H9 (cell line): ENCODE results near the gene TRHDE. TPM values are rescaled to one million over a fixed set of nuclear protein-coding genes. Genes with fewer than 3 reads are reported as not detected.

Experiments
- DNase-seq: peaks from one replicate; pipeline ENCODE4 v3.0.0-alpha.2; 2017
- H2AFZ ChIP-seq: one replicate; pipeline ENCODE4 v1.6.1; 2013; ENCODE audit warnings: mild to moderate bottlenecking, low read length, control low read depth, moderate library complexity
- H2AK5ac ChIP-seq: 2 replicates; pipeline ENCODE4 v1.6.1; 2013; ENCODE audit warnings: low read length, control low read depth, mixed read lengths; ENCODE audit not compliant: insufficient read length
- H2BK120ac ChIP-seq: one replicate; pipeline ENCODE4 v1.6.1; 2013; ENCODE audit warnings: low read depth, mild to moderate bottlenecking, low read length, control low read depth, inconsistent platforms; ENCODE audit not compliant: poor library complexity, severe bottlenecking
- H2BK12ac ChIP-seq: 2 replicates; pipeline ENCODE4 v1.6.1; 2013; ENCODE audit warnings: low read length, control low read depth, mixed read lengths, low read depth; ENCODE audit not compliant: insufficient read length
- H2BK15ac ChIP-seq: 2 replicates; pipeline ENCODE4 v1.6.1; 2013; ENCODE audit warnings: low read depth, low read length, control low read depth
- H2BK20ac ChIP-seq: one replicate; pipeline ENCODE4 v1.6.1; 2013; ENCODE audit warnings: low read depth, mild to moderate bottlenecking, low read length, control low read depth, inconsistent platforms; ENCODE audit not compliant: poor library complexity, severe bottlenecking
- H2BK5ac ChIP-seq: 2 replicates; pipeline ENCODE4 v1.6.1; 2013; ENCODE audit warnings: low read length, control low read depth, mixed read lengths; ENCODE audit not compliant: insufficient read length
- H3K14ac ChIP-seq: 2 replicates; pipeline ENCODE4 v1.6.1; 2013; ENCODE audit warnings: low read length, control low read depth; ENCODE audit not compliant: insufficient read depth
- H3K18ac ChIP-seq: 2 replicates; pipeline ENCODE4 v1.6.1; 2013; ENCODE audit warnings: low read depth, mild to moderate bottlenecking, mixed read lengths, low read length, control low read depth; ENCODE audit not compliant: insufficient read length
- H3K23ac ChIP-seq: 2 replicates; pipeline ENCODE4 v1.6.1; 2013; ENCODE audit warnings: low read length, control low read depth, mixed read lengths, low read depth; ENCODE audit not compliant: insufficient read length
- H3K23me2 ChIP-seq: 2 replicates; pipeline ENCODE4 v1.6.1; 2013; ENCODE audit warnings: low read depth, mild to moderate bottlenecking, mixed read lengths, low read length, control low read depth; ENCODE audit not compliant: insufficient read length, poor library complexity, severe bottlenecking
- H3K27ac ChIP-seq: 2 replicates; pipeline ENCODE4 v1.5.1; 2013; ENCODE audit warnings: low read length, control low read depth, mixed read lengths, low read depth; ENCODE audit not compliant: insufficient read length
- H3K27me3 ChIP-seq: 2 replicates; pipeline ENCODE4 v1.6.1; 2013; ENCODE audit warnings: low read length, control low read depth, inconsistent platforms; ENCODE audit not compliant: insufficient read depth
- H3K4ac ChIP-seq: 2 replicates; pipeline ENCODE4 v1.6.1; 2013; ENCODE audit warnings: low read depth, mild to moderate bottlenecking, control low read depth, inconsistent platforms, low read length, moderate library complexity
- H3K4me1 ChIP-seq: 2 replicates; pipeline ENCODE4 v1.6.1; 2013; ENCODE audit warnings: low read length, control low read depth, inconsistent platforms; ENCODE audit not compliant: insufficient read depth
- H3K4me2 ChIP-seq: 2 replicates; pipeline ENCODE4 v1.6.1; 2013; ENCODE audit warnings: low read length, control low read depth, mixed read lengths; ENCODE audit not compliant: insufficient read length, insufficient read depth
- H3K56ac ChIP-seq: 2 replicates; pipeline ENCODE4 v1.6.1; 2013; ENCODE audit warnings: low read depth, mild to moderate bottlenecking, mixed read lengths, low read length, control low read depth; ENCODE audit not compliant: insufficient read length
- H3K79me1 ChIP-seq: 2 replicates; pipeline ENCODE4 v1.6.1; 2013; ENCODE audit warnings: low read depth, mild to moderate bottlenecking, moderate library complexity, low read length, control low read depth, inconsistent platforms; ENCODE audit not compliant: insufficient read depth, poor library complexity, severe bottlenecking
- H3K79me2 ChIP-seq: 2 replicates; pipeline ENCODE4 v1.6.1; 2013; ENCODE audit warnings: low read length, control low read depth, inconsistent platforms; ENCODE audit not compliant: insufficient read depth
- H3K9ac ChIP-seq: 2 replicates; pipeline ENCODE4 v1.6.1; 2013; ENCODE audit warnings: low read length, control low read depth, mixed read lengths; ENCODE audit not compliant: insufficient read length; ENCODE audit errors: extremely low read depth
- H3K9me3 ChIP-seq: one replicate; pipeline ENCODE4 v1.6.1; 2013; ENCODE audit warnings: low read depth, low read length, inconsistent platforms; ENCODE audit not compliant: control insufficient read depth
- H3T11ph ChIP-seq: one replicate; pipeline ENCODE4 v1.6.1; 2013; ENCODE audit warnings: mild to moderate bottlenecking, low read length, control low read depth, inconsistent platforms
- H4K20me1 ChIP-seq: one replicate; pipeline ENCODE4 v1.6.1; 2013; ENCODE audit not compliant: control insufficient read depth, insufficient read length, insufficient read depth
- H4K5ac ChIP-seq: 2 replicates; pipeline ENCODE4 v1.6.1; 2013; ENCODE audit warnings: low read depth, mild to moderate bottlenecking, mixed read lengths, low read length, control low read depth; ENCODE audit not compliant: insufficient read length
- H4K8ac ChIP-seq: replicated peaks from 2 replicates; pipeline ENCODE4 v1.6.1; 2013; ENCODE audit warnings: low read length, control low read depth, mixed read lengths, low read depth; ENCODE audit not compliant: insufficient read length
- H4K91ac ChIP-seq: 2 replicates; pipeline ENCODE4 v1.6.1; 2013; ENCODE audit warnings: low read depth, mild to moderate bottlenecking, moderate library complexity, mixed read lengths, low read length, control low read depth; ENCODE audit not compliant: insufficient read length
- H3K27ac Mint-ChIP-seq, 3 experiments: 2 replicates in 2 of 3; 3 replicates in 1 of 3; pipeline ENCODE4 v1.8.0; 2020 to 2021; ENCODE audit warnings: mixed read lengths in 3 of 3, mild to moderate bottlenecking in 1 of 3, moderate library complexity in 1 of 3
- H3K27me3 Mint-ChIP-seq: 2 replicates; pipeline ENCODE4 v1.8.0; 2021; ENCODE audit warnings: low read depth, mild to moderate bottlenecking, moderate library complexity, mixed read lengths
- H3K36me3 Mint-ChIP-seq, 3 experiments: 2 replicates in 2 of 3; 3 replicates in 1 of 3; pipeline ENCODE4 v1.8.0; 2020 to 2021; ENCODE audit warnings: low read depth in 3 of 3, mixed read lengths in 3 of 3; ENCODE audit not compliant: insufficient read depth in 1 of 3
- H3K4me1 Mint-ChIP-seq, 2 experiments: 2 replicates each; pipeline ENCODE4 v1.8.0; 2020; ENCODE audit warnings: mixed read lengths in 2 of 2
- H3K4me3 Mint-ChIP-seq, 2 experiments: 2 replicates in 1 of 2; 3 replicates in 1 of 2; pipeline ENCODE4 v1.8.0; 2020 to 2021; ENCODE audit warnings: mild to moderate bottlenecking in 2 of 2, mixed read lengths in 2 of 2, moderate library complexity in 1 of 2
- H3K9me3 Mint-ChIP-seq, 2 experiments: 2 replicates in 1 of 2; 3 replicates in 1 of 2; pipeline ENCODE4 v1.8.0; 2020; ENCODE audit warnings: mild to moderate bottlenecking in 2 of 2, mixed read lengths in 2 of 2, moderate library complexity in 1 of 2
- CTCF ChIP-seq: fragments of 200-600 bp; sonication (generic); conservative IDR thresholded peaks from 3 replicates; pipeline ENCODE4 v1.8.0; 2021; ENCODE audit warnings: antibody characterized with exemption, mild to moderate bottlenecking
- WGBS: extraction: QIAGEN DNeasy Blood & Tissue Kit; methylation state at CpG from one replicate; pipeline ENCODE4 v1.1.7; 2013; ENCODE audit warnings: missing lambda C conversion rate, low lambda C conversion rate, mixed read lengths; ENCODE audit not compliant: insufficient read length; ENCODE audit errors: extremely low coverage; 5-methylcytosine and 5-hydroxymethylcytosine counted together
- total RNA-seq: library from RNA; stranded (reverse); gene quantifications from 2 replicates; pipeline ENCODE4 v1.2.1, GENCODE V29; 2021

Gene TRHDE
- total RNA-seq, 1 experiment from 2014 or later, result 1.0 TPM

- H3K56ac ChIP-seq, result no peak overlapping the region
- DNase-seq, result no peak
- no peak overlapping the region for H4K8ac ChIP-seq
- Mint-ChIP-seq H3K9me3 (no peaks in the 10 kb centered on the region), H3K4me3 (no peak overlapping the region), H3K27me3 (no peaks in the 10 kb centered on the region), H3K4me1 (peaks cover 0 to 4% of the 10 kb centered on the region in 2 experiments; a peak in 1 of 4 replicates), H3K27ac (peak overlapping the region in 2 of 3 experiments; percentile 7 to 14; a peak in 1 of 7 replicates), H3K36me3 (no peaks in the 10 kb centered on the region)
- H4K5ac ChIP-seq, result no peak overlapping the region
- no peak overlapping the region for H2BK5ac ChIP-seq
- H3K9me3 ChIP-seq, result no peaks in the 10 kb centered on the region
- no peak overlapping the region for H3K4me2 ChIP-seq
- no peak overlapping the region for H2BK20ac ChIP-seq
- H3K9ac ChIP-seq, result no peak overlapping the region
- no peak overlapping the region for H2BK120ac ChIP-seq
- H3T11ph ChIP-seq, result no peak overlapping the region
- H2AFZ ChIP-seq, result no peak overlapping the region
- no peak overlapping the region for H2BK15ac ChIP-seq
- no peaks in the 10 kb centered on the region for H3K4me1 ChIP-seq
- no peak for TF ChIP-seq CTCF
- no peak overlapping the region for H3K23ac ChIP-seq
- H3K27ac ChIP-seq, result no peak overlapping the region
- no peak overlapping the region for H2BK12ac ChIP-seq
- no peaks in the 10 kb centered on the region for H3K79me2 ChIP-seq
- H3K23me2 ChIP-seq, result no peaks in the 10 kb centered on the region
- WGBS, result no CpG with 5 or more reads among the region's 2 CpGs
- H4K91ac ChIP-seq, result no peak overlapping the region
- H2AK5ac ChIP-seq, result no peak overlapping the region
- no peak overlapping the region for H3K14ac ChIP-seq
- no peaks in the 10 kb centered on the region for H4K20me1 ChIP-seq
- no peaks in the 10 kb centered on the region for H3K27me3 ChIP-seq
- no peak overlapping the region for H3K4ac ChIP-seq
- no peaks in the 10 kb centered on the region for H3K79me1 ChIP-seq
- no peak overlapping the region for H3K18ac ChIP-seq
Observed at GRCh38 chr12:72313806-72314205, 41.6 kb downstream of the TRHDE start.
